NB4 (cell line): ENCODE results near the gene GAS6.

Experiments
- MYC ChIP-seq: IDR thresholded peaks from 2 replicates; pipeline ENCODE4 v1.6.1; 2011; ENCODE audit warnings: low read depth, low read length
- POLR2A ChIP-seq: IDR thresholded peaks from 2 replicates; pipeline ENCODE4 v1.6.1; 2011; ENCODE audit warnings: mild to moderate bottlenecking; ENCODE audit not compliant: insufficient read length; ENCODE audit errors: extremely low read depth
- TF ChIP-seq, protein P1 (sequence below): IDR thresholded peaks from one replicate; pipeline ENCODE4 v1.5.1; 2012; ENCODE audit warnings: low read depth, low read length

DNA sequence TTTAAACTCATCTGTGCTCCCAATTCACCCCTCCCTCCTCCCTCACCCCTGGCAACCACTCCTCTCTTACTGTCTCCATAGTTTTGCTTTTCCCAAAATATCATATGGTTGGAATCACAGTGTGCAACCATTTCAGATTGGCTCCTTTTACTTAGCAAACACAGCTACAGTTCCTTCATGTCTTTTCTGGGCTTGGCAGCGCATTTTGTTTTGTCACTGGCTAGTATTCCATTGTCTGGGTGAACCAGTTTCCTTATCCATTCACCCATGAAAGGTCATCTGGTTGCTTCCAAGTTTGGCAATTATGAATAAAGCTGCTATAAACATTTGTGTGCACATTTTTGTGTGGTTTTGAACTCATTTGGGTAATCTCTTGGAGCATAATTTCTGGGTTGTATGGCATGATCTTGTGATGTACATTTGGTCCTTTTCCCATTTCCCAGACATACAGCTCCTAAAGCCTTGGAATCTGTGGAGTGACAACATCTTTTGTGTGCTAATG, 23.9 kb upstream of the GAS6 start:
- no peak for TF ChIP-seq POLR2A
- TF ChIP-seq, protein P1, sequence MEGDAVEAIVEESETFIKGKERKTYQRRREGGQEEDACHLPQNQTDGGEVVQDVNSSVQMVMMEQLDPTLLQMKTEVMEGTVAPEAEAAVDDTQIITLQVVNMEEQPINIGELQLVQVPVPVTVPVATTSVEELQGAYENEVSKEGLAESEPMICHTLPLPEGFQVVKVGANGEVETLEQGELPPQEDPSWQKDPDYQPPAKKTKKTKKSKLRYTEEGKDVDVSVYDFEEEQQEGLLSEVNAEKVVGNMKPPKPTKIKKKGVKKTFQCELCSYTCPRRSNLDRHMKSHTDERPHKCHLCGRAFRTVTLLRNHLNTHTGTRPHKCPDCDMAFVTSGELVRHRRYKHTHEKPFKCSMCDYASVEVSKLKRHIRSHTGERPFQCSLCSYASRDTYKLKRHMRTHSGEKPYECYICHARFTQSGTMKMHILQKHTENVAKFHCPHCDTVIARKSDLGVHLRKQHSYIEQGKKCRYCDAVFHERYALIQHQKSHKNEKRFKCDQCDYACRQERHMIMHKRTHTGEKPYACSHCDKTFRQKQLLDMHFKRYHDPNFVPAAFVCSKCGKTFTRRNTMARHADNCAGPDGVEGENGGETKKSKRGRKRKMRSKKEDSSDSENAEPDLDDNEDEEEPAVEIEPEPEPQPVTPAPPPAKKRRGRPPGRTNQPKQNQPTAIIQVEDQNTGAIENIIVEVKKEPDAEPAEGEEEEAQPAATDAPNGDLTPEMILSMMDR: no peak
- no peak for TF ChIP-seq MYC
